ENCODE results near the gene SIN3A.
"Not testable (repeated sequence)": the region's sequence is repeated elsewhere in the genome, so short reads cannot be mapped to it uniquely, and the experiment has no call there.

The SIN3A gene

GRCh38 chr15:75333654-75334419, 117.7 kb downstream of the SIN3A start:
- not testable (repeated sequence) for DNase-seq (ENCODE audit: low spot score)

GRCh38 chr15:75332093-75332492, 119.4 kb downstream of the SIN3A start:
- DNase-seq (ENCODE audit: low spot score), result not testable (repeated sequence)

GRCh38 chr15:75329571-75329970, 121.9 kb downstream of the SIN3A start:
- no peak for DNase-seq (ENCODE audit: low spot score)

GRCh38 chr15:75328493-75329314, 122.8 kb downstream of the SIN3A start:
- DNase-seq (ENCODE audit: low spot score), result no peak

GRCh38 chr15:75327491-75327890, 124.0 kb downstream of the SIN3A start:
- no peak for DNase-seq (ENCODE audit: low spot score)

GRCh38 chr15:75327005-75327404, 124.5 kb downstream of the SIN3A start:
- no peak for DNase-seq (ENCODE audit: low spot score)

GRCh38 chr15:75325922-75326321, 125.6 kb downstream of the SIN3A start:
- DNase-seq (ENCODE audit: low spot score), result no peak

- DNase-seq (ENCODE audit: low spot score), result no peak
These were observed 129.8 kb downstream of the SIN3A start for GRCh38 chr15:75321711-75322110.

Measured in AG20443 (cell line).